GM12878 (cell line): ENCODE data around the gene MYO16. TPM values are rescaled to one million over a fixed set of nuclear protein-coding genes. Genes with fewer than 3 reads are reported as not detected.

ENCODE experiments used
- ATAC-seq: fragments of 200-7000 bp; cut with Tn5 transposase; 3 replicates; pipeline ENCODE4 v1.9.1; 2020; ENCODE audit warnings: mild to moderate bottlenecking, moderate library complexity
- BruUV-seq: library from RNA; stranded (reverse); fragments of 400-500 nt; replicated peaks from 2 replicates; lab custom pipeline; 2021; lab: Mats Ljungman, UMichigan
- CTCF ChIA-PET: fragments of 300-600 bp; sonication (Branson Sonifier 250); formaldehyde crosslinking; extraction: SDS; loops from one replicate; lab custom pipeline; 2021; ENCODE audit warnings: inconsistent platforms; lab: Yijun Ruan, JAX
- POLR2A ChIA-PET: fragments of 350-600 bp; formaldehyde crosslinking; extraction: SDS; loops from one replicate; lab custom pipeline; 2021; ENCODE audit warnings: inconsistent platforms; lab: Charles Lee
- RAD21 ChIA-PET: fragments of 300-600 bp; sonication (Branson Sonifier 250); formaldehyde crosslinking; loops from one replicate; lab custom pipeline; 2023; ENCODE audit warnings: antibody characterized with exemption; ENCODE audit not compliant: unreplicated experiment; lab: Charles Lee
- SMC1A ChIA-PET: fragments of 300-600 bp; sonication (Branson Sonifier 250); formaldehyde crosslinking; loops from one replicate; lab custom pipeline; 2023; ENCODE audit not compliant: unreplicated experiment, uncharacterized antibody; lab: Charles Lee
- DNase-seq: peaks from one replicate; pipeline ENCODE4 v3.0.0-alpha.2; 2011; ENCODE audit warnings: low read depth, low spot score
- FAIRE-seq: peaks from 3 replicates; lab custom pipeline; 2011; peaks lifted over from hg19 to GRCh38; lab: Jason Lieb, UNC
- H2AFZ ChIP-seq: 2 replicates; pipeline ENCODE4 v1.6.0; 2011; ENCODE audit warnings: low read depth, low read length, control low read depth; ENCODE audit not compliant: control insufficient read depth
- H3K27ac ChIP-seq: 2 replicates; pipeline ENCODE4 v1.5.1; 2011; ENCODE audit warnings: control low read depth; ENCODE audit not compliant: control insufficient read depth, insufficient read depth
- H3K27me3 ChIP-seq, 2 experiments: replicated peaks in 1 of 2; 2 replicates each; pipeline versions ENCODE4 v1.6.0 to v1.6.1; 2011; ENCODE audit warnings: low read length in 1 of 2; ENCODE audit not compliant: control insufficient read depth in 2 of 2, insufficient read depth in 2 of 2
- H3K36me3 ChIP-seq, 2 experiments: 2 replicates each; pipeline ENCODE4 v1.5.1; 2011; ENCODE audit warnings: low read length in 1 of 2; ENCODE audit not compliant: control insufficient read depth in 2 of 2, insufficient read depth in 2 of 2
- H3K4me1 ChIP-seq: 2 replicates; pipeline ENCODE4 v1.6.1; 2011; ENCODE audit warnings: mild to moderate bottlenecking, low read length, moderate library complexity, mixed read lengths; ENCODE audit not compliant: control insufficient read depth, insufficient read depth
- H3K4me2 ChIP-seq: 2 replicates; pipeline ENCODE4 v1.6.0; 2011; ENCODE audit warnings: control low read depth; ENCODE audit not compliant: control insufficient read depth, insufficient read depth
- H3K4me3 ChIP-seq: fragments of 200-600 bp; sonication (generic); 2 replicates; pipeline ENCODE4 v1.5.1; 2016
- H3K79me2 ChIP-seq: 2 replicates; pipeline ENCODE4 v1.6.0; 2011; ENCODE audit warnings: low read length; ENCODE audit not compliant: control insufficient read depth, insufficient read depth
- H3K9ac ChIP-seq: 2 replicates; pipeline ENCODE4 v1.8.0; 2011; ENCODE audit warnings: low read length, control low read depth, mixed read lengths; ENCODE audit not compliant: control insufficient read depth, insufficient read depth
- H3K9me3 ChIP-seq: replicated peaks from 3 replicates; pipeline ENCODE4 v1.5.1; 2011; ENCODE audit warnings: mild to moderate bottlenecking, low read length; ENCODE audit not compliant: control insufficient read depth, insufficient read depth
- H4K20me1 ChIP-seq: 2 replicates; pipeline ENCODE4 v1.6.0; 2011; ENCODE audit not compliant: control insufficient read depth, insufficient read depth
- ASH2L ChIP-seq: fragments of 300-600, 200-600 bp; sonication (generic); IDR thresholded peaks from 2 replicates; pipeline ENCODE4 v1.6.1; 2017; ENCODE audit warnings: low read depth, mild to moderate bottlenecking, borderline replicate concordance
- BHLHE40 ChIP-seq, 2 experiments: fragments of 450-650 bp in 1 of 2; IDR thresholded peaks; 2 replicates each; pipeline ENCODE4 v1.6.1; 2011 to 2017; ENCODE audit warnings: low read depth in 2 of 2, borderline replicate concordance in 1 of 2, improper control_type of control experiment in 1 of 2, low read length in 1 of 2, mild to moderate bottlenecking in 1 of 2
- EED ChIP-seq: sonication (generic); IDR thresholded peaks from 2 replicates; pipeline ENCODE4 v1.6.1; 2016; ENCODE audit warnings: antibody characterized with exemption, low read depth
- NR2C2 ChIP-seq: IDR thresholded peaks from 2 replicates; pipeline ENCODE4 v1.6.1; 2011; ENCODE audit warnings: borderline replicate concordance, low read depth; ENCODE audit not compliant: control insufficient read depth, insufficient read length
- RFX5 ChIP-seq: IDR thresholded peaks from 2 replicates; pipeline ENCODE4 v1.6.1; 2011; ENCODE audit warnings: low read depth, low read length, improper control_type of control experiment
- SIN3A ChIP-seq: IDR thresholded peaks from 2 replicates; pipeline ENCODE4 v1.6.1; 2012; ENCODE audit warnings: low read depth, low read length, improper control_type of control experiment
- SMARCA5 ChIP-seq: fragments of 450-650 bp; IDR thresholded peaks from 2 replicates; pipeline ENCODE4 v1.6.1; 2017; ENCODE audit warnings: mild to moderate bottlenecking
- TBL1XR1 ChIP-seq: IDR thresholded peaks from 2 replicates; pipeline ENCODE4 v1.6.1; 2012; ENCODE audit warnings: low read depth, low read length, improper control_type of control experiment
- TCF7 ChIP-seq: IDR thresholded peaks from 2 replicates; pipeline ENCODE4 v1.6.1; 2014; ENCODE audit warnings: antibody characterized with exemption, borderline replicate concordance
- YBX1 ChIP-seq: fragments of 450-650 bp; IDR thresholded peaks from 2 replicates; pipeline ENCODE4 v1.6.1; 2016; ENCODE audit warnings: antibody characterized with exemption
- ZBTB33 ChIP-seq: fragments of 450-650 bp; IDR thresholded peaks from 2 replicates; pipeline ENCODE4 v1.6.1; 2017; ENCODE audit warnings: mild to moderate bottlenecking
- WGBS: methylation state at CpG from one replicate; pipeline ENCODE4 v1.1.6; 2016; ENCODE audit warnings: low lambda C conversion rate; ENCODE audit not compliant: insufficient replicate concordance, insufficient coverage; ENCODE audit errors: missing lambda C conversion rate; 5-methylcytosine and 5-hydroxymethylcytosine counted together
- in situ Hi-C: fragments of 300-500 bp; cut with MboI; formaldehyde crosslinking; loops from 9 replicates; pipeline ENCODE4 v1.14.3; 2018; ENCODE audit warnings: mixed read lengths
- intact Hi-C: fragments of 100-400 bp; cut with micrococcal nuclease; formaldehyde crosslinking; loops from one replicate; pipeline ENCODE4 v1.14.2; 2022; ENCODE audit not compliant: unreplicated experiment
- polyA plus RNA-seq, 11 experiments: library from polyadenylated mRNA; depleted of rRNA in 4 of 11; unstranded in 6 of 11; stranded (reverse) in 5 of 11; fragments of >200 nt; fragmentation: Nextera tagmentation in 4 of 11; fragmentation: Illumina TruSeq in 1 of 11; extraction: Ambion mirVana in 4 of 11; extraction: Trizol in 1 of 11; gene quantifications; 1 replicate in 1 of 11; 2 replicates in 10 of 11; pipeline versions ENCODE4 v1.2.1 to v1.2.3, GENCODE V29; 2011 to 2016; ENCODE audit warnings: inconsistent platforms in 2 of 11, missing spikeins in 2 of 11, low read depth in 1 of 11
- total RNA-seq, 4 experiments: library from RNA; depleted of rRNA in 3 of 4; stranded (reverse); fragments of >200 nt in 3 of 4; fragmentation: Illumina TruSeq in 1 of 4; extraction: Trizol in 1 of 4; gene quantifications; 2 replicates each; pipeline versions ENCODE4 v1.2.1 to v1.2.3, GENCODE V29; 2013 to 2021

Gene MYO16
- total and polyA plus RNA-seq, 10 of the 15 experiments (the other 5 are each of a cell fraction or from before 2014, with no cell fraction given) = under 0.01 to 1.7 (median 0.05) TPM; not detected in 4

GRCh38 chr13:109114991-109115390 is 485.6 kb downstream of the MYO16 start:
- ChIA-PET POLR2A (no interaction called here), RAD21 (no interaction called here), CTCF (interaction anchor here (1.1 kb wide), 1 partner anchor 154 kb away, joined by 3 read pairs; no protein-coding TSS in a partner anchor), SMC1A (interaction anchor here (1.5 to 2.0 kb wide), 3 partner anchors 11 to 21 kb away, joined by 3 to 8 read pairs (median 5); no protein-coding TSS in a partner anchor)
- no peaks in the 10 kb centered on the region for H3K9me3 ChIP-seq
- no peaks in the 10 kb centered on the region for H3K27me3 ChIP-seq
- WGBS = 19% methylated on average over 2 of the region's 2 CpGs
- no peak overlapping the region for H3K4me2 ChIP-seq
- no peak overlapping the region for H3K27ac ChIP-seq
- H4K20me1 ChIP-seq = no peaks in the 10 kb centered on the region
- intact Hi-C loops = no loop called here
- no TSS peak for BruUV-seq
- no peaks in the 10 kb centered on the region for H3K4me1 ChIP-seq
- DNase-seq (no peak), FAIRE-seq (no peak), ATAC-seq (no peak)
- H2AFZ ChIP-seq = no peak overlapping the region
- no peak overlapping the region for H3K4me3 ChIP-seq
- no peak overlapping the region for H3K9ac ChIP-seq
- no peaks in the 10 kb centered on the region for H3K79me2 ChIP-seq
- H3K36me3 ChIP-seq = no peaks in the 10 kb centered on the region
- TF ChIP-seq EED = no peak
- TF ChIP-seq ZBTB33 = no peak
- TF ChIP-seq BHLHE40 (IDR thresholded peaks at IDR 0.05; ENCODE audit: borderline replicate concordance in 1 of 2, low read depth in 2 of 2, low read length in 1 of 2) = no peak
- TF ChIP-seq TBL1XR1 = no peak
- no peak for TF ChIP-seq ASH2L
- no peak for TF ChIP-seq YBX1
- TF ChIP-seq NR2C2 = no peak
- TF ChIP-seq TCF7 = no peak
- TF ChIP-seq RFX5 = no peak
- TF ChIP-seq SIN3A = no peak
- no peak for TF ChIP-seq SMARCA5
- in situ Hi-C loops = no loop called here
